Non-pigmented ciliary epithelial cell (primary cell): ENCODE data around the gene TSPAN33.

Experiments used
- DNase-seq: peaks from one replicate; pipeline ENCODE4 v3.0.0-alpha.2; 2010; ENCODE audit warnings: low read depth

The TSPAN33 gene

GRCh38 chr7:129136887-129137642 is 7.4 kb upstream of the TSPAN33 start:
- no peak for DNase-seq

- no peak for DNase-seq
These were observed 798 bp upstream of the TSPAN33 start for GRCh38 chr7:129143724-129144094.

- no peak for DNase-seq
These were observed 544 bp downstream of the TSPAN33 start for GRCh38 chr7:129144834-129145668.

- no peak for DNase-seq
These were observed 1.9 kb downstream of the TSPAN33 start for GRCh38 chr7:129146237-129146979.

DNA sequence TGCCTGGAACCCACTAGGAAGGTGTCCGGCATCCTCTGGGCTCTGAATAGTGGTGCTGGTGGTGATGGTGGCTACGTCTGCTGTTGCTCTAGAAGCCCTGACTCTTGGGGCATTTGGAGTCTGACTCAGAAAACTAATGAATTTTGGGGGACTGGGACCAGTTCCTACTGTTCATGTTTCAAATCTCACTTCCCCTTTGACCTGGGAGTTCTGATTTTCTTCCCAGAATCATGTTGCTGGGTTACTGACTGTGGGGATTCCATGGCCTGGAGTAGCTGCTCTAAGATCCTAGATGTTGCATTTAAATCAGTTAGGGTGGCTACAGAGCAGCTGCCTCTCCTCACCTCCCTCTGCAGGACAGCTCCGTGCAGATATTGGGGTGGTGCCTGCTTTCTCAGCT is 3.2 kb downstream of the TSPAN33 start:
- DNase-seq, result no peak

DNA sequence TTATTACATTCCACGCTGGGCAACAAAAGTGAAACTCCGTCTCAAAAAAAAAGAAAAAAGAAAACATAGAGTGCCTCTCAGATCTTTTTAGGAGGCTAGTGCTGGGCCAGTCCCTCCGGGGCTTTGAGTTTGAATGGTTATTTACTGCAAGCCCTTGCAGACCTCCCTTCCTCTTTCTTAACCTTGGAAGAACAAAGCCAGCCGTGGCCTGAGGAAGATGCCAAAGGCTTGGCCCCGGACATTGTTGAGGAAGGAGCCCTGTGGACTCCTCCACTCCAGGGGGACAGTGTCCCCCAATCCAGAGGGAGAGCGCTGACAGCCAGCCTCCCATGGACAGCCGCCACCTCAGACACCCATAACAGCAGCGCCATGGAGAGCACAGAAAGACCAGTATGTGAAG is 5.0 kb downstream of the TSPAN33 start:
- DNase-seq, result no peak

DNA sequence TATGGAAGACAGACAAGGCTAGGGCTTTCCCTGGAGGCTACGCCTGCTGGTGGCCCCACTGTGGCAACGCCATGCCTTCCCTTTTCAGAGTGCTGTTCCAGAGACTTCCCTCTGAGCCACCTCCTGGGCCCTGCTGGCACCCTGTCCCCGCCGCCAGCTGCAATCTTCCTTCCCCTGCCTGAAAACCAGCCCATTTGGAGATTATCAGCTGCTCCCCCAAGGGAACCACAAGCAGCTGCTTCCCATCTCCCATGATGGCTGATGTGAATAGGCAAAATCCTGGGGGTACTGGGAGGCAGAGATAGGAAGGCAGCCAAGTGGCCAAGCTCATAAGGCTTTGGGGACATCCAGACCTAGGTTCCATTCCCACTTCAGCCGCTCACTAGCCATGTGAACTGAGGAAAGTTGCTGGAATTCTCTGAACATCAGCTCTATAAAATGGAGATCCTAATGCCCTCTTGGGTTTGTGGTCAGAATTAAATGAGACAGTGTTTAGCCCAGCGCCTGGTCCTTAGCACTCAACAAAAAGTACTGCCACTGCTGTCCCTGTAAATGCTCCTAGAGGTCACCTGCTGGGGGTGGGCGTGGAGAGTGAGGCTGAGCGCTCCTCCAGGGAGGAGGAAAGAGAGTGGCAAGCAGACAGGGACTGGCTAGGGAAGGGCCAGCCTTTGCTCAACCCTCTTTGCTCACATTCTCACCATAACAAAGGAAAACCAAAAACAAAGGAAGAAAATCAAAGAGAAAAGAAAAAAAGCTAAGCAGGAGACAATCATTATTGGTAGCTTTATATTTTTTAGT is 5.9 kb downstream of the TSPAN33 start:
- DNase-seq, result no peak

GRCh38 chr7:129157651-129158050 is 13.1 kb downstream of the TSPAN33 start:
- no peak for DNase-seq

DNA sequence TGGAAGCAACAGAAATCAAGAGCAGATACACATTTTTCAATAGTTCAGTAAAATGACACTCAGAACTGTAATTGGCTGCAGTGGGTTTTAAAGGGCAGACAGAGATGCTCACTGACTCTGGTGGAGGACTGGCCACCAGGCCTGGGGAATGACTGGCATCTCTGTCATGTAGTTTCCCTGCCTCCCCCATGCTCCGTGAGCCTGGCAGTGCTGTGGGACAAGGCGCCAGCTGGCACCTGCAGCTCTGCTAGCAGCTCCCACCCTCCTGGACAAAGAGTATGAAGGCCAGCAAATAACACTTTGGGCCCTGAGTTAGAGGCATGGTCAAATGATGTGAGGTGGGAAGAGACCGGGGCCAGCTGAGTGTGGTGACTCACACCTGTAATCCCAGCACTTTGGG is 15.0 kb downstream of the TSPAN33 start:
- DNase-seq, result no peak

- no peak for DNase-seq
These were observed 15.8 kb downstream of the TSPAN33 start for GRCh38 chr7:129160161-129160905.

GRCh38 chr7:129161524-129162225 is 17.2 kb downstream of the TSPAN33 start:
- no peak for DNase-seq

DNA sequence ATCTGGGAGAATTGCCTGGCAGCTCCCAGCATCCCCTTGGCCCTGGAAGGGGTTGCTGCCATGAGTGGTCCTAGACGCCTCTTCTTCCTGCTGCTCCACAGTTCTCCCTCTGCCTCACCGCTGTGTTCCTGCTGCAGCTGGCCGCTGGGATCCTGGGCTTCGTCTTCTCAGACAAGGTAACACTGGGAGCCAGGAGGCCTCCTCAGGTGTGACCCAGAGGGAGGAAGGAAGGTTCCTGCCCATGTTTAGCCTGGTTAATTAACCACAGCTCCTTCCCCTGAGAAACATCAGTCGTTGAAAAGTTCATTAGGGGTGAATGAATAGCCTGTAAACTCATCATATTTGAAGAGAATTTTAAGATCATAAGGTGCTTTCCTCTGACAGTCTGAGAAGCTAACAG is 18.2 kb downstream of the TSPAN33 start:
- DNase-seq, result no peak

- peak; percentile 13 for DNase-seq
These were observed 19.5 kb downstream of the TSPAN33 start for GRCh38 chr7:129163875-129164544.

- DNase-seq, result no peak
These were observed 22.2 kb downstream of the TSPAN33 start for GRCh38 chr7:129166745-129167144.

GRCh38 chr7:129167817-129168216 is 23.3 kb downstream of the TSPAN33 start:
- DNase-seq, result no peak

DNA sequence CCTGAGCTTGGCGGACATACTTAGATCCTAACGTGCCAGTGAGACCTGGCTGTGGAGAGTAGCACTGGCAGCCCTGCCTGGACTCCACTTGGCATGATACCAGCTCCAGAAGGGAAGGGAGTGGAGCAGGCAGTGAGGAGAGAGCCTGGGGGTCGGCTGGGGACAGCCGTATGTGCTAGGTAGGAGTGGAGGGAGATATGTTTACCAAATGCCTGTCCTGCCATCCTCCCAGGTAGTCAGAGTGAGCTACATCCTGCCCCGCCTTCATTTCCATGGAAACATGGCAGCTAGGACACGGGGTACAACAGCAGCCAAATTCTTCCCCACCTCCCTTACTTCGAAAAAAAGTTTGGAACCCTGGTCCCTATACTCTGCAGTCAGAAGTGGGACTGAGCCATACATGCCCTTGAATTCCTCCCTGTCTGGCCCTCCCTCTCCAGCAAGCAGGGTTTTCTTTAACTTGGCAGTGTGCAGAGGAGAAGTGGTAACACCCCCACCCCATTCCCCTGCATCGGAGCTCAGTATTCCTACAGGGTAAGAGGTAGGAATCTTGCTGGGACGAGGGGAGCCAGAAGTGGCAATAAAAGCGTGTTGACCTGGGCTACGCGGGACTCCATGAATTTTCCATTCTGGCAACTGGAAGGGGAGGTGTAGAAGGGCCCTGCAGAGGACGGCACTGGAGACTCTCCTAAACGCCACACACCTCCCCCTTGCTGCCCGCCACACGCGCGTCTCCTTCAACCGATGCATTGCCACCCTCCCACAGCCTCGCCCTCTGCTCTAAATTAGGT is 23.9 kb downstream of the TSPAN33 start:
- DNase-seq, result no peak

- DNase-seq, result no peak
These were observed 24.7 kb downstream of the TSPAN33 start for GRCh38 chr7:129169171-129169671.

- no peak for DNase-seq
These were observed 25.4 kb downstream of the TSPAN33 start for GRCh38 chr7:129169686-129170440.
